Fibroblast of lung (primary cell): ENCODE measurements around the gene MAP3K15. TPM values are rescaled to one million over a fixed set of nuclear protein-coding genes. Genes with fewer than 3 reads are reported as not detected.

Experiments
- DNase-seq, 2 donors: peaks; one replicate each; pipeline versions ENCODE4 v3.0.0 to v3.0.0-alpha.2; 2010; ENCODE audit warnings: low read depth in 2 of 2
- H2AFZ ChIP-seq: 2 replicates; pipeline ENCODE4 v1.5.1; 2012; ENCODE audit warnings: low read length, control low read depth, inconsistent platforms
- H3K27ac ChIP-seq: 2 replicates; pipeline ENCODE4 v1.5.1; 2011; ENCODE audit warnings: low read length, control low read depth; ENCODE audit not compliant: insufficient read depth
- H3K27me3 ChIP-seq: 2 replicates; pipeline ENCODE4 v1.5.1; 2011; ENCODE audit warnings: mild to moderate bottlenecking, low read length; ENCODE audit not compliant: control insufficient read depth, insufficient read depth
- H3K36me3 ChIP-seq: 2 replicates; pipeline ENCODE4 v1.5.1; 2011; ENCODE audit warnings: low read length; ENCODE audit not compliant: control insufficient read depth, insufficient read depth
- H3K4me1 ChIP-seq: 2 replicates; pipeline ENCODE4 v1.5.1; 2011; ENCODE audit warnings: low read length; ENCODE audit not compliant: control insufficient read depth, insufficient read depth; ENCODE audit errors: extremely low read depth
- H3K4me2 ChIP-seq: 2 replicates; pipeline ENCODE4 v1.5.1; 2011; ENCODE audit warnings: low read length, control low read depth; ENCODE audit not compliant: insufficient read depth; ENCODE audit errors: extremely low read depth
- H3K4me3 ChIP-seq, 4 experiments: fragments of 200-600 bp in 1 of 4; sonication (generic) in 1 of 4; replicated peaks in 1 of 4; 2 replicates each; pipeline ENCODE4 v1.5.1; 2011 to 2016; ENCODE audit warnings: low read length in 4 of 4, low read depth in 3 of 4, mild to moderate bottlenecking in 3 of 4, control low read depth in 2 of 4, inconsistent platforms in 1 of 4, mixed read lengths in 1 of 4; ENCODE audit not compliant: insufficient read depth in 1 of 4; ENCODE audit errors: control extremely low read depth in 1 of 4
- H3K79me2 ChIP-seq: 2 replicates; pipeline ENCODE4 v1.5.1; 2012; ENCODE audit warnings: mild to moderate bottlenecking, low read length, inconsistent platforms; ENCODE audit not compliant: control insufficient read depth, insufficient read depth
- H3K9ac ChIP-seq: 2 replicates; pipeline ENCODE4 v1.5.1; 2011; ENCODE audit warnings: mild to moderate bottlenecking, low read length, control low read depth; ENCODE audit not compliant: insufficient read depth
- H3K9me3 ChIP-seq: 2 replicates; pipeline ENCODE4 v1.5.1; 2012; ENCODE audit warnings: low read depth, low read length; ENCODE audit not compliant: control insufficient read depth, insufficient read depth
- H4K20me1 ChIP-seq: 2 replicates; pipeline ENCODE4 v1.5.1; 2011; ENCODE audit warnings: low read length; ENCODE audit not compliant: control insufficient read depth, insufficient read depth; ENCODE audit errors: extremely low read depth
- EZH2 ChIP-seq: IDR thresholded peaks from 2 replicates; pipeline ENCODE4 v1.5.1; 2012; ENCODE audit warnings: low read length, control low read depth, mild to moderate bottlenecking; ENCODE audit errors: missing control alignments
- polyA plus RNA-seq, 2 donors: library from polyadenylated mRNA; depleted of rRNA in 1 of 2; stranded (reverse) in 1 of 2; unstranded in 1 of 2; fragments of >200 nt; gene quantifications; 2 replicates each; pipeline ENCODE4 v1.2.1, GENCODE V29; 2011 to 2012; ENCODE audit warnings: missing spikeins in 1 of 2
- total RNA-seq: library from RNA; depleted of rRNA; stranded (reverse); fragments of >200 nt; gene quantifications from 2 replicates; pipeline ENCODE4 v1.2.1, GENCODE V29; 2014
- TF ChIP-seq, protein P1 (sequence below), 2 donors: IDR thresholded peaks in 1 of 2; conservative IDR thresholded peaks in 1 of 2; 1 replicate in 1 of 2; 2 replicates in 1 of 2; pipeline ENCODE4 v1.5.1; 2011 to 2012; ENCODE audit warnings: low read length in 2 of 2, control low read depth in 1 of 2, inconsistent platforms in 1 of 2, low read depth in 1 of 2, mild to moderate bottlenecking in 1 of 2

Gene MAP3K15
- total and polyA plus RNA-seq, 2 donors (not counting 1 experiment from before 2014, with no cell fraction given), result under 0.01 to 0.14 TPM

- no peaks in the 10 kb centered on the region for H3K9me3 ChIP-seq
- H3K79me2 ChIP-seq, result no peaks in the 10 kb centered on the region
- H3K27ac ChIP-seq, result no peak overlapping the region
- H3K9ac ChIP-seq, result no peak overlapping the region
- no peak overlapping the region for H2AFZ ChIP-seq
- TF ChIP-seq, protein P1, sequence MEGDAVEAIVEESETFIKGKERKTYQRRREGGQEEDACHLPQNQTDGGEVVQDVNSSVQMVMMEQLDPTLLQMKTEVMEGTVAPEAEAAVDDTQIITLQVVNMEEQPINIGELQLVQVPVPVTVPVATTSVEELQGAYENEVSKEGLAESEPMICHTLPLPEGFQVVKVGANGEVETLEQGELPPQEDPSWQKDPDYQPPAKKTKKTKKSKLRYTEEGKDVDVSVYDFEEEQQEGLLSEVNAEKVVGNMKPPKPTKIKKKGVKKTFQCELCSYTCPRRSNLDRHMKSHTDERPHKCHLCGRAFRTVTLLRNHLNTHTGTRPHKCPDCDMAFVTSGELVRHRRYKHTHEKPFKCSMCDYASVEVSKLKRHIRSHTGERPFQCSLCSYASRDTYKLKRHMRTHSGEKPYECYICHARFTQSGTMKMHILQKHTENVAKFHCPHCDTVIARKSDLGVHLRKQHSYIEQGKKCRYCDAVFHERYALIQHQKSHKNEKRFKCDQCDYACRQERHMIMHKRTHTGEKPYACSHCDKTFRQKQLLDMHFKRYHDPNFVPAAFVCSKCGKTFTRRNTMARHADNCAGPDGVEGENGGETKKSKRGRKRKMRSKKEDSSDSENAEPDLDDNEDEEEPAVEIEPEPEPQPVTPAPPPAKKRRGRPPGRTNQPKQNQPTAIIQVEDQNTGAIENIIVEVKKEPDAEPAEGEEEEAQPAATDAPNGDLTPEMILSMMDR (conservative IDR thresholded peaks at IDR 0.05 in 1 of 2, IDR thresholded peaks at IDR 0.05 in 1 of 2; ENCODE audit: low read depth in 1 of 2, low read length in 2 of 2), result no peak
- TF ChIP-seq EZH2, result no peak
- no peaks in the 10 kb centered on the region for H3K36me3 ChIP-seq
- H3K4me1 ChIP-seq, result no peaks in the 10 kb centered on the region
- no peak for DNase-seq
- no peaks in the 10 kb centered on the region for H4K20me1 ChIP-seq
- no peak overlapping the region for H3K4me2 ChIP-seq
- H3K4me3 ChIP-seq, result no peak overlapping the region
- H3K27me3 ChIP-seq, result no peaks in the 10 kb centered on the region
Observed at GRCh38 chrX:19517965-19518364, 2.7 kb upstream of the MAP3K15 start.

DNA sequence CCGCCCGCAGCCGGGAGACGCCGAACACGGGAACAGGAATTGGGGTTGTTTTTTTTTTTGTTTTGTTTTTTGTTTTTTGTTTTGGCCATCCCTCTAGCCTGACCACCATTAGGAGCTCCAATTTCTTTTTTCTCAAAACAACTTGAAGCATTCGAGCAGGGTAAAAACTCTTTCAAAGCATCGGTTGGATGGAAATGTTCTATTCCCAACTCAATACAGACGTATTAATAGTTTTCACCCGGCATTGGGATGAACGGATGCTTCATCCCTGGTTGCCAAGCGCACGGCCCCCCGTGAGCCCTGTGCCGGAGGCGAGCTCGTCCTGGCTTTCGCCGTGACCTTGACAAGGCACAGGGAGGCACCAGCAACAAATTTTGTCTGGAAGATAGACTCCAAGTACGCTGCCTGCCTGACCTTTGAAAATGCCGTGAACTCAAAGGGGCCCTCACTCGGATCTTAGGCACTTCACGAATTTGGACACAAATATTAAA is 352 bp upstream of the MAP3K15 start:
- no peaks in the 10 kb centered on the region for H3K79me2 ChIP-seq
- peak overlapping the region; percentile 25 for H3K4me2 ChIP-seq
- no peak for DNase-seq
- TF ChIP-seq, protein P1 (conservative IDR thresholded peaks at IDR 0.05 in 1 of 2, IDR thresholded peaks at IDR 0.05 in 1 of 2; ENCODE audit: low read depth in 1 of 2, low read length in 2 of 2), result no peak
- TF ChIP-seq EZH2, result no peak
- H3K36me3 ChIP-seq, result no peaks in the 10 kb centered on the region
- no peak overlapping the region for H3K27ac ChIP-seq
- H4K20me1 ChIP-seq, result no peaks in the 10 kb centered on the region
- no peaks in the 10 kb centered on the region for H3K27me3 ChIP-seq
- no peak overlapping the region for H3K4me3 ChIP-seq
- no peak overlapping the region for H2AFZ ChIP-seq
- H3K9ac ChIP-seq, result no peak overlapping the region
- no peaks in the 10 kb centered on the region for H3K4me1 ChIP-seq
- no peaks in the 10 kb centered on the region for H3K9me3 ChIP-seq

DNA sequence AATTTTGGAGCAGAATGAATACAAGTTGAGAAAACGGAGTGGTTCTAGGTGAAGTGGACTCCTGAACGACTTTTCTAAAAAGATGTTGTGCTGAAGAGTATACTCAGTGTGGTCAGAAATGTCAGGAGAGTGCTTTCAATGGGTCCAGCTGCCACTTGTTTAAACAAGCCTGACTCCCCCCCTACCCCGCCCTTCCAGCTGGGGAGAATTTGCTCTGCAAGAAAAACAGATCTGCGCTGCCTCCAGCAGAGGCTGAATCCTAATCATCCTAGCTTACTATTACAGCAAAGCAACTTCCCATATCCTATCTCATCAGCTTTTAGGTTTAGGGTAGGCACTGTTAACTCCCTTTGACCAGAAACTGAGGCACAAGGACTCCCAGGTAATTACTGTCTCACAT is 1.9 kb downstream of the MAP3K15 start:
- Histone ChIP-seq H3K27ac (no peak overlapping the region), H3K79me2 (no peaks in the 10 kb centered on the region), H3K36me3 (no peaks in the 10 kb centered on the region), H2AFZ (no peak overlapping the region), H3K4me2 (no peak overlapping the region), H3K9ac (no peak overlapping the region), H3K4me1 (no peaks in the 10 kb centered on the region), H3K9me3 (no peaks in the 10 kb centered on the region), H4K20me1 (no peaks in the 10 kb centered on the region), H3K27me3 (no peaks in the 10 kb centered on the region), H3K4me3 (no peak overlapping the region)
- no peak for TF ChIP-seq EZH2
- TF ChIP-seq, protein P1 (conservative IDR thresholded peaks at IDR 0.05 in 1 of 2, IDR thresholded peaks at IDR 0.05 in 1 of 2; ENCODE audit: low read depth in 1 of 2, low read length in 2 of 2), result no peak
- DNase-seq, result peak in 1 of 2 donors; percentile 20
